Mucosa of rectum (tissue), 2 donors: ENCODE measurements around the gene ZNF239.
"Not testable (repeated sequence)": the region's sequence is repeated elsewhere in the genome, so short reads cannot be mapped to it uniquely, and the experiment has no call there.

Experiments
- H3K27ac ChIP-seq, 2 donors: one replicate each; pipeline ENCODE4 v1.7.0; 2013; ENCODE audit warnings: inconsistent platforms in 2 of 2, low read depth in 2 of 2, low read length in 2 of 2
- H3K27me3 ChIP-seq, 2 donors: one replicate each; pipeline ENCODE4 v1.7.0; 2013; ENCODE audit warnings: low read length in 2 of 2; ENCODE audit not compliant: control insufficient read depth in 2 of 2, insufficient read depth in 2 of 2
- H3K36me3 ChIP-seq, 2 donors: one replicate each; pipeline ENCODE4 v1.7.0; 2013; ENCODE audit warnings: low read length in 2 of 2; ENCODE audit not compliant: control insufficient read depth in 2 of 2, insufficient read depth in 2 of 2
- H3K4me1 ChIP-seq, 2 donors: one replicate each; pipeline ENCODE4 v1.7.0; 2013; ENCODE audit warnings: low read length in 2 of 2, mild to moderate bottlenecking in 1 of 2; ENCODE audit not compliant: control insufficient read depth in 2 of 2, insufficient read depth in 2 of 2
- H3K4me3 ChIP-seq, 2 donors: one replicate each; pipeline ENCODE4 v1.7.0; 2013; ENCODE audit warnings: low read length in 2 of 2
- H3K9ac ChIP-seq, 2 donors: one replicate each; pipeline ENCODE4 v1.7.0; 2013; ENCODE audit warnings: low read length in 2 of 2, low read depth in 1 of 2, mild to moderate bottlenecking in 1 of 2
- H3K9me3 ChIP-seq, 2 donors: one replicate each; pipeline ENCODE4 v1.7.0; 2013; ENCODE audit warnings: low read length in 2 of 2; ENCODE audit not compliant: control insufficient read depth in 2 of 2
- donor health status: healthy.
- donor health status: Normal muscosa, but diverticular disease.

ZNF239 gene

DNA sequence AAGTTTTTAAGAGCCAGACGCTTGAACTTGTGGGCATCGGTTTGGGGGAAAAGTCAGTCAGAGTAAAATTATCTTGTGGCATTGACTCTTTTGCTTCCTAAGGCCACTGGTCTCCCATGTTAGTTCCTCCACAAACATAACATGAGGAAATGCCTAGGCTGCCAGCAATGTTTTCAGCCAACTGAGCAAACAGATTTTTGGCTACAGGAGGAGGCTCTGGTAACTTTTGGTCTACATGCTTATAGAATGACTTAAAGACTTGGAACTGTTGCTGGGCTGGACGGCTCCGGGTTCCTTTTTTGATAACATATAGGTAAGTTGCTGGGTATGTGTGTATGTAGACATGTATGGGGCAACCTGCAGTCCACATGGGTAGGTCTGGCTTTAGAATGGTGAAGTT, 9.6 kb upstream of the ZNF239 start:
- no peaks in the 10 kb centered on the region for H3K4me1 ChIP-seq
- H3K36me3 ChIP-seq, result no peaks in the 10 kb centered on the region
- H3K4me3 ChIP-seq, result no peak overlapping the region
- no peaks in the 10 kb centered on the region for H3K27me3 ChIP-seq
- H3K9me3 ChIP-seq, result no peaks in the 10 kb centered on the region
- H3K27ac ChIP-seq, result no peak overlapping the region
- H3K9ac ChIP-seq, result no peak overlapping the region

DNA sequence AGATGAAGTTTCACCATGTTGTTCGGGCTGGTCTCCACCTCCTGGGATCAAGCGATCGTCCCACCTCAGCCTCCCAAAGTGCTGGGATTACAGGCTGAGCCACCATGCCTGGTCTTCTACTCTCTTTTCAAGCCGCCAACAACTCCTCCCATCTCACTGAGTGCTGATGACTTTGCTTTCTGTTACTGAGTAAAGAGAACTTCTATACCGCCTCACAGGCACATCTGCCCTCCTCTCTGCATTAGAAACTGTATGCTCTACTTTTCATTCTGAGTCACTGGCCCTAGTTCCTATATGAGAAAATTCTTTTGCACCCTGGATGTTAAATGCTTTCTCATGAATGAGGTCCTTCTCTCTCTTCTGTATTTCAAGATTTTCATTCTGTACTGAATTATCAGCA, 2.2 kb upstream of the ZNF239 start:
- Histone ChIP-seq H3K27ac (no peak overlapping the region), H3K4me3 (no peak overlapping the region), H3K27me3 (no peaks in the 10 kb centered on the region)

DNA sequence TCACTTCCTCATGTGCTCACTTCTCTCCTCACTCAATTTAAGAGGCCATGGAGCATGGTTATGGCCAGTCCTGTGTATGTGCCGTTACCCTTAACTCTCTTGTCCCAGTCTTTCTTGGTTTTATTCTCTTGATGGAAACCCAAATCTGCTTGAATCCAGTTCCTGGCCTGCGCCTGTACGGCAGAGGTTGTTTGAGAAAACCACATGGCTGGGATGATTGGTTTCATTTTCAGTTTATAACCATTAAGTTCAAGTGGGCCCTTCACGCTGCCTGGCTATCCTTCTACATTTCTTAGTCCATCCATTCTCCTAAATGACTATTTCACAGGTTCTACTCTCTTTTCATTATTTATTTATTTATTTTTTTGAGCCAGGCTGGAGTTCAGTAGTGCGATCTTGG, 1.6 kb upstream of the ZNF239 start:
- H3K4me3 ChIP-seq, result no peak overlapping the region
- no peaks in the 10 kb centered on the region for H3K27me3 ChIP-seq
- H3K27ac ChIP-seq, result no peak overlapping the region
- H3K9ac ChIP-seq, result no peak overlapping the region
- peaks cover 2 to 3% of the 10 kb centered on the region in 2 donors for H3K4me1 ChIP-seq
- no peaks in the 10 kb centered on the region for H3K36me3 ChIP-seq
- no peaks in the 10 kb centered on the region for H3K9me3 ChIP-seq

More for the DNA sequence above, 2.2 kb upstream of the ZNF239 start:
- Histone ChIP-seq H3K36me3 (no peaks in the 10 kb centered on the region), H3K9ac (no peak overlapping the region), H3K4me1 (peaks cover 2 to 3% of the 10 kb centered on the region in 2 donors), H3K9me3 (no peaks in the 10 kb centered on the region)

GRCh38 chr10:43574906-43575305, 490 bp upstream of the ZNF239 start:
- H3K9me3 ChIP-seq, result no peaks in the 10 kb centered on the region
- H3K4me1 ChIP-seq, result peaks cover 2 to 3% of the 10 kb centered on the region in 2 donors
- no peak overlapping the region for H3K27ac ChIP-seq
- peak overlapping the region in 1 of 2 donors; percentile 12 for H3K9ac ChIP-seq
- H3K27me3 ChIP-seq, result no peaks in the 10 kb centered on the region
- peak overlapping the region; percentile 69 to 76 for H3K4me3 ChIP-seq
- H3K36me3 ChIP-seq, result no peaks in the 10 kb centered on the region

DNA sequence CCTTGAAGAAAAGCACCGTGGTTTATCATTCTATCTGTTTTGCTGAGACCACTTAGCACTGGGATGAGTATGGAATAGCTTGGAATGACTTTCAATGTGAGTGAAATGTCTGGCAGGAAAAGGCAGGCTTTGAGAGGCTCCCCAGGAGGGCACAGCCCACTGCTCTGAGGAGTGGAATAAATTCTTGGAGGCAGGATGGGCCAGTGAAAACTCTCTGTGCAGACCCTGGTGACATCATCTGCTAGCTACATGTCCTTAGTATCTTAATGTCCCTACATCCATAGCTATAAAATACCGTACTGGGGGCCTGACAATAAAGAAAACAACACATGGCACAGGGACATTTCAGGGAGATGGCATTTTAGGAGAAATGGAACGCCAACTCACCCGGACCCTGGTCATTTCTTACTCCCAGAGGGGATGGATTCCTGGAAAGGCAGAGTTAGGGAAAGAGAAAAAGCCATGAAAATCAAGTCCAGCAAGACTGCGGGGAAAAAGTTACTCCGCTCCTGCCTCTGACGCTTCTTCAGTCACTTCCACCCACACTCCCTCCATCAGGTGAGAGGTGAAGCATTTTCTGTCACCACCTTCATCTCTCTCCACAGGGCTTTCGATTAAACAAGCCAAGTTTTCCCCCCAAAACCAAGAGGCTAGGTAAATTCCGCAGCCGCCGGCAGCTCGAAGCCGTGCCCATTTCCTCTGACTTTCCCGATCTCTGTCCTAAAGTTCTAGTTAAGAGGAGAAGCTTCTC, 991 bp downstream of the ZNF239 start:
- Histone ChIP-seq H3K27ac (no peak overlapping the region), H3K27me3 (no peaks in the 10 kb centered on the region), H3K9ac (peak overlapping the region in 1 of 2 donors; percentile 40), H3K4me1 (peaks cover 2 to 3% of the 10 kb centered on the region in 2 donors), H3K9me3 (no peaks in the 10 kb centered on the region), H3K4me3 (peak overlapping the region; percentile 69 to 76), H3K36me3 (no peaks in the 10 kb centered on the region)

DNA sequence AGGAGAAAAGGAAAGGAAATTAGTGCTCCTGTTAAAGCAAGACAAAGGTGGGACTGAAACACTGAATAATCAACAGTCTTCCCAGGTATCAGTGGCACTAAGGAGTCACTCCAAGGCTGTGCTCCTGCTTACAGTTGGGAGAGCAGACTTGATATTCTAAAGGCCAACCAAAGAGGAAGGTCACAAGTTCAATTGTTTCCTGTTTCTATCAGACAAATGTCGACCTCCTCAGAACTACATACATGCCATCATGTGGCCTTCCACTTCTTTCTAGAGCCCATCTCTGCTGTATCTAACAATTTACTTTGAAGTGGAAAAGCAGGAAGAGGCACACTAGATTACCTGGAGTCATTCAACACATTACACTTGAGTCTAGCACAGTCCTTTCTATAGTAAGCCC, 3.4 kb downstream of the ZNF239 start:
- H3K9me3 ChIP-seq, result no peaks in the 10 kb centered on the region
- no peak overlapping the region for H3K27ac ChIP-seq
- no peak overlapping the region for H3K9ac ChIP-seq
- H3K36me3 ChIP-seq, result no peaks in the 10 kb centered on the region
- H3K4me1 ChIP-seq, result peaks cover 2 to 3% of the 10 kb centered on the region in 2 donors
- no peaks in the 10 kb centered on the region for H3K27me3 ChIP-seq
- no peak overlapping the region for H3K4me3 ChIP-seq

- Histone ChIP-seq H3K27ac (no peak overlapping the region), H3K9me3 (no peaks in the 10 kb centered on the region), H3K4me1 (peaks cover 0 to 1% of the 10 kb centered on the region in 2 donors), H3K4me3 (no peak overlapping the region), H3K36me3 (no peaks in the 10 kb centered on the region), H3K27me3 (no peaks in the 10 kb centered on the region), H3K9ac (no peak overlapping the region)
Measured at GRCh38 chr10:43569681-43570080, 4.7 kb downstream of the ZNF239 start.

GRCh38 chr10:43557214-43557613, 17.2 kb downstream of the ZNF239 start:
- H3K4me3 ChIP-seq, result no peak overlapping the region
- no peak overlapping the region for H3K9ac ChIP-seq
- H3K27me3 ChIP-seq, result no peaks in the 10 kb centered on the region
- peaks cover 5 to 14% of the 10 kb centered on the region in 2 donors for H3K9me3 ChIP-seq
- no peak overlapping the region for H3K27ac ChIP-seq
- no peaks in the 10 kb centered on the region for H3K4me1 ChIP-seq
- H3K36me3 ChIP-seq, result peaks cover 4 to 17% of the 10 kb centered on the region in 2 donors

- H3K27me3 ChIP-seq, H3K9ac ChIP-seq, H3K27ac ChIP-seq, H3K4me1 ChIP-seq, H3K4me3 ChIP-seq, H3K36me3 ChIP-seq, H3K9me3 ChIP-seq: not testable (repeated sequence)
Measured at GRCh38 chr10:43543746-43544145, 30.7 kb downstream of the ZNF239 start.

- Histone ChIP-seq H3K36me3 (no peaks in the 10 kb centered on the region), H3K9ac (no peak overlapping the region), H3K4me1 (no peaks in the 10 kb centered on the region), H3K4me3 (no peak overlapping the region), H3K27me3 (no peaks in the 10 kb centered on the region), H3K9me3 (peaks cover 27 to 28% of the 10 kb centered on the region in 2 donors), H3K27ac (no peak overlapping the region)
Measured at GRCh38 chr10:43524434-43525247, 49.8 kb downstream of the ZNF239 start.
